ENCODE measurements around the gene TMEM98. TPM values are rescaled to one million over a fixed set of nuclear protein-coding genes. Genes with fewer than 3 reads are reported as not detected.
"Not testable (repeated sequence)": the region's sequence is repeated elsewhere in the genome, so short reads cannot be mapped to it uniquely, and the experiment has no call there.

The TMEM98 gene
- total RNA-seq, 1 donor from 2014 or later = 10.1 TPM

GRCh38 chr17:32916134-32916533, 11.8 kb upstream of the TMEM98 start:
- H3K9me3 ChIP-seq (replicated peaks) = no peaks in the 10 kb centered on the region
- intact Hi-C loops (cut with micrococcal nuclease) = loop anchor here (10.0 kb wide), 1 partner anchor 131 kb away; no protein-coding TSS in a partner anchor
- H3K36me3 ChIP-seq = no peaks in the 10 kb centered on the region
- H3K27me3 ChIP-seq (ENCODE audit: low read depth) = peaks cover 7% of the 10 kb centered on the region
- no peak for DNase-seq
- H3K27ac ChIP-seq (replicated peaks) = no peak overlapping the region
- TF ChIP-seq CTCF (IDR thresholded peaks at IDR 0.05; ENCODE audit: borderline replicate concordance) = no peak
- H3K4me3 ChIP-seq = no peak overlapping the region
- no peaks in the 10 kb centered on the region for H3K4me1 ChIP-seq

GRCh38 chr17:32917081-32917480, 10.9 kb upstream of the TMEM98 start:
- Histone ChIP-seq H3K27ac (replicated peaks) (no peak overlapping the region), H3K36me3 (no peaks in the 10 kb centered on the region), H3K9me3 (replicated peaks) (no peaks in the 10 kb centered on the region), H3K27me3 (ENCODE audit: low read depth) (peaks cover 7% of the 10 kb centered on the region), H3K4me3 (no peak overlapping the region), H3K4me1 (no peaks in the 10 kb centered on the region)
- intact Hi-C loops (cut with micrococcal nuclease) = loop anchor here (10.0 kb wide), 1 partner anchor 132 kb away; no protein-coding TSS in a partner anchor
- DNase-seq = no peak
- TF ChIP-seq CTCF (IDR thresholded peaks at IDR 0.05; ENCODE audit: borderline replicate concordance) = no peak

- Histone ChIP-seq H3K4me3 (no peak overlapping the region), H3K4me1 (no peaks in the 10 kb centered on the region), H3K9me3 (replicated peaks) (no peaks in the 10 kb centered on the region), H3K36me3 (no peaks in the 10 kb centered on the region), H3K27me3 (ENCODE audit: low read depth) (peaks cover 7% of the 10 kb centered on the region), H3K27ac (replicated peaks) (no peak overlapping the region)
- TF ChIP-seq CTCF (IDR thresholded peaks at IDR 0.05; ENCODE audit: borderline replicate concordance) = no peak
- intact Hi-C loops (cut with micrococcal nuclease) = loop anchor here (10.0 kb wide), 1 partner anchor 133 kb away; no protein-coding TSS in a partner anchor
- no peak for DNase-seq
These were observed 10.1 kb upstream of the TMEM98 start for GRCh38 chr17:32917842-32918241.

GRCh38 chr17:32919876-32920275, 8.1 kb upstream of the TMEM98 start:
- not testable (repeated sequence) for H3K36me3 ChIP-seq; H3K27me3 ChIP-seq (ENCODE audit: low read depth); DNase-seq; H3K4me1 ChIP-seq; H3K4me3 ChIP-seq; H3K9me3 ChIP-seq (replicated peaks); H3K27ac ChIP-seq (replicated peaks)
- intact Hi-C loops (cut with micrococcal nuclease) = loop anchor here (10.0 kb wide), 1 partner anchor 135 kb away; no protein-coding TSS in a partner anchor

GRCh38 chr17:32920293-32920692, 7.7 kb upstream of the TMEM98 start:
- H3K27me3 ChIP-seq (ENCODE audit: low read depth) = peaks cover 4% of the 10 kb centered on the region
- H3K9me3 ChIP-seq (replicated peaks) = no peaks in the 10 kb centered on the region
- no peak overlapping the region for H3K27ac ChIP-seq (replicated peaks)
- H3K36me3 ChIP-seq = no peaks in the 10 kb centered on the region
- H3K4me1 ChIP-seq = no peaks in the 10 kb centered on the region
- no peak for TF ChIP-seq CTCF (IDR thresholded peaks at IDR 0.05; ENCODE audit: borderline replicate concordance)
- DNase-seq = no peak
- intact Hi-C loops (cut with micrococcal nuclease) = no loop called here
- no peak overlapping the region for H3K4me3 ChIP-seq

- Histone ChIP-seq H3K36me3 (no peaks in the 10 kb centered on the region), H3K27ac (replicated peaks) (no peak overlapping the region), H3K9me3 (replicated peaks) (no peaks in the 10 kb centered on the region), H3K4me1 (no peaks in the 10 kb centered on the region), H3K27me3 (ENCODE audit: low read depth) (peaks cover 9% of the 10 kb centered on the region), H3K4me3 (no peak overlapping the region)
- TF ChIP-seq CTCF (IDR thresholded peaks at IDR 0.05; ENCODE audit: borderline replicate concordance) = no peak
- no peak for DNase-seq
- intact Hi-C loops (cut with micrococcal nuclease) = no loop called here
These were observed 6.9 kb upstream of the TMEM98 start for GRCh38 chr17:32921017-32921416.

GRCh38 chr17:32923905-32924304, 4.0 kb upstream of the TMEM98 start:
- H3K9me3 ChIP-seq (replicated peaks); H3K27ac ChIP-seq (replicated peaks); H3K4me3 ChIP-seq; intact Hi-C loops (cut with micrococcal nuclease); H3K36me3 ChIP-seq; DNase-seq: not testable (repeated sequence)
- Histone ChIP-seq H3K27me3 (ENCODE audit: low read depth) (peaks cover 33% of the 10 kb centered on the region), H3K4me1 (peaks cover 16% of the 10 kb centered on the region)

Data from left ventricle myocardium inferior (tissue), 1 donor.